HepG2 (cell line): ENCODE data around the gene STOM. TPM values are rescaled to one million over a fixed set of nuclear protein-coding genes. Genes with fewer than 3 reads are reported as not detected.

ENCODE experiments used
- AHDC1 ChIP-seq: sonication (generic); formaldehyde crosslinking; IDR thresholded peaks from 2 replicates; pipeline ENCODE4 v1.5.1; 2020; ENCODE audit warnings: mild to moderate bottlenecking, missing genetic modification reagents, borderline replicate concordance
- HDAC1 ChIP-seq: sonication (generic); formaldehyde crosslinking; IDR thresholded peaks from 2 replicates; pipeline ENCODE4 v1.5.1; 2020; ENCODE audit warnings: mild to moderate bottlenecking, missing genetic modification reagents
- HMGXB3 ChIP-seq: sonication (generic); formaldehyde crosslinking; IDR thresholded peaks from 2 replicates; pipeline ENCODE4 v1.4.0; 2020; ENCODE audit warnings: missing genetic modification reagents, borderline replicate concordance
- MATR3 ChIP-seq: sonication (generic); formaldehyde crosslinking; IDR thresholded peaks from 2 replicates; pipeline ENCODE4 v1.4.0; 2020; ENCODE audit warnings: missing genetic modification reagents
- MED1 ChIP-seq: sonication (generic); formaldehyde crosslinking; IDR thresholded peaks from 2 replicates; pipeline ENCODE4 v1.4.0; 2020; ENCODE audit warnings: missing genetic modification reagents
- SALL1 ChIP-seq: sonication (generic); formaldehyde crosslinking; IDR thresholded peaks from 2 replicates; pipeline ENCODE4 v1.8.0; 2022; ENCODE audit warnings: mild to moderate bottlenecking, missing genetic modification reagents
- YY1 ChIP-seq: IDR thresholded peaks from 2 replicates; pipeline ENCODE4 v1.6.1; 2011; ENCODE audit warnings: low read length, low read depth, moderate library complexity, mild to moderate bottlenecking; ENCODE audit not compliant: insufficient read depth, insufficient replicate concordance
- ZFY ChIP-seq: sonication (generic); formaldehyde crosslinking; IDR thresholded peaks from 2 replicates; pipeline ENCODE4 v1.4.0; 2020; ENCODE audit warnings: missing genetic modification reagents
- ZNF121 ChIP-seq: sonication (generic); formaldehyde crosslinking; IDR thresholded peaks from 2 replicates; pipeline ENCODE4 v1.5.0; 2020; ENCODE audit warnings: mild to moderate bottlenecking, missing genetic modification reagents
- ZNF577 ChIP-seq: sonication (generic); formaldehyde crosslinking; IDR thresholded peaks from 2 replicates; pipeline ENCODE4 v1.4.0; 2020; ENCODE audit warnings: mild to moderate bottlenecking, low read depth, missing genetic modification reagents, borderline replicate concordance
- ZNF674 ChIP-seq: sonication (generic); formaldehyde crosslinking; IDR thresholded peaks from 2 replicates; pipeline ENCODE4 v1.5.0; 2020; ENCODE audit warnings: low read depth, mild to moderate bottlenecking, missing genetic modification reagents
- ZNF792 ChIP-seq: IDR thresholded peaks from 2 replicates; pipeline ENCODE4 v1.6.1; 2016
- polyA plus RNA-seq, 8 experiments: library from polyadenylated mRNA; depleted of rRNA in 3 of 8; stranded (reverse) in 7 of 8; unstranded in 1 of 8; fragments of >200 nt; fragmentation: Illumina TruSeq in 4 of 8; extraction: Trizol in 4 of 8; gene quantifications; 2 replicates each; pipeline versions ENCODE4 v1.2.1 to v1.2.3, GENCODE V29; 2011 to 2016; ENCODE audit warnings: low read depth in 4 of 8, missing spikeins in 1 of 8, mixed read lengths in 1 of 8; ENCODE audit not compliant: insufficient read depth in 1 of 8
- total RNA-seq, 5 experiments: library from RNA; depleted of rRNA; stranded (reverse); fragments of >200 nt; fragmentation: Illumina TruSeq; extraction: Trizol; gene quantifications; 2 replicates each; pipeline ENCODE4 v1.2.3, GENCODE V29; 2016; ENCODE audit warnings: low read depth in 1 of 5
- TF ChIP-seq, protein P1 (sequence below): sonication (generic); formaldehyde crosslinking; IDR thresholded peaks from 2 replicates; pipeline ENCODE4 v1.5.0; 2020; ENCODE audit warnings: missing genetic modification reagents
- TF ChIP-seq, protein P2 (sequence below): sonication (generic); formaldehyde crosslinking; IDR thresholded peaks from 2 replicates; pipeline ENCODE4 v1.4.0; 2020; ENCODE audit warnings: mild to moderate bottlenecking, missing genetic modification reagents
- TF ChIP-seq, protein P3 (sequence below): sonication (generic); formaldehyde crosslinking; IDR thresholded peaks from 2 replicates; pipeline ENCODE4 v1.4.0; 2020; ENCODE audit warnings: mild to moderate bottlenecking, missing genetic modification reagents

The STOM gene
- total and polyA plus RNA-seq, 2 of the 13 experiments (the other 11 are each of a cell fraction or from before 2014, with no cell fraction given) = 43.6 to 165 TPM

DNA sequence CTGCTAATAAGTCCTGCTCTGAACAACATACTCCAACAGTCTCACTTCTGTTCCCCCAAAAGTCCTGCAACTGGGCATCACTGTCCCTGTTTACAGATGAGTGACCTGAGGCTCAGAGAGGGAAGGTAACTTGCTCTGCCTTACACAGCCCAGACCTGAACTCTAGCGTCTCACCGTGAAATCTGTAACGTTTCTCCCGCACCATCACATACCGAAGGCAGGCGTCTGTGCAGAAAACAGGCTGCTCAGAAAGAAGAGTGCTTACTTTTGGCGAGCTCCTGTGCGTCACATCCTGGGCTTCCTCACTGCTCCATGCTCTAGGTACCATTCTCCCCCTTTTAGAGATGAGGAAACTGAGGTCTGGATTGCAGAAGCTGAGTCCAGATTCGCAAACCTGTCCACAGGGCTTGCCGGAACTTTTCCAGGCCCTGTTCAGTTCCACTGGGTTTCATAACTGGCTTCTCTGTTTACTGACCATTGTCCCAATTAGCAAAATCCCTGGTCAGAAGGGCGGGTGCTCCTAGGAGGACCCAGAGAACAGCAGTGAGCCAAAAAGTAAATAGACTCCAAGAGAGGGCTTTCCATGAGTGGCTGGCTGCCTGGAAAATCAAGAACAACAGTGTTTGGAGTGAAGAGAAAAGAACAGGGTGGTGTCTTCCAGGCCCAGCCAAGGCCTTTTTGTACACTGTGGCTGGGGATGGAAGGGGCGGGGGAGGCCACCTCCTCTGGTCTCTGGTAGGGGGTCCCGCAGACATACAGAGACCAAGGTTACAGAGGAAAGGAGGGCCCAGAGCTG, 75.0 kb downstream of the STOM start (continued):
- peak; percentile 62; the same call in 1 of the 2 replicates for TF ChIP-seq AHDC1
- peak; percentile 44 for TF ChIP-seq ZFY
- no peak for TF ChIP-seq ZNF674 (CRISPR knock-in tag)
- TF ChIP-seq HDAC1 (CRISPR knock-in tag) = no peak
- TF ChIP-seq ZNF792 (CRISPR knock-in tag) = no peak
- TF ChIP-seq HMGXB3 (CRISPR knock-in tag) = peak; percentile 62; the same call in 1 of the 2 replicates
- TF ChIP-seq, protein P1, sequence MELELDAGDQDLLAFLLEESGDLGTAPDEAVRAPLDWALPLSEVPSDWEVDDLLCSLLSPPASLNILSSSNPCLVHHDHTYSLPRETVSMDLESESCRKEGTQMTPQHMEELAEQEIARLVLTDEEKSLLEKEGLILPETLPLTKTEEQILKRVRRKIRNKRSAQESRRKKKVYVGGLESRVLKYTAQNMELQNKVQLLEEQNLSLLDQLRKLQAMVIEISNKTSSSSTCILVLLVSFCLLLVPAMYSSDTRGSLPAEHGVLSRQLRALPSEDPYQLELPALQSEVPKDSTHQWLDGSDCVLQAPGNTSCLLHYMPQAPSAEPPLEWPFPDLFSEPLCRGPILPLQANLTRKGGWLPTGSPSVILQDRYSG (CRISPR knock-in tag) = no peak
- TF ChIP-seq, protein P2, sequence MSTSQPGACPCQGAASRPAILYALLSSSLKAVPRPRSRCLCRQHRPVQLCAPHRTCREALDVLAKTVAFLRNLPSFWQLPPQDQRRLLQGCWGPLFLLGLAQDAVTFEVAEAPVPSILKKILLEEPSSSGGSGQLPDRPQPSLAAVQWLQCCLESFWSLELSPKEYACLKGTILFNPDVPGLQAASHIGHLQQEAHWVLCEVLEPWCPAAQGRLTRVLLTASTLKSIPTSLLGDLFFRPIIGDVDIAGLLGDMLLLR (CRISPR knock-in tag) = no peak
- peak; percentile 94 for TF ChIP-seq ZNF121
- no peak for TF ChIP-seq YY1
- peak; percentile 82 for TF ChIP-seq MED1
- no peak for TF ChIP-seq MATR3 (CRISPR knock-in tag)
- TF ChIP-seq ZNF577 (CRISPR knock-in tag) = no peak
- TF ChIP-seq, protein P3, sequence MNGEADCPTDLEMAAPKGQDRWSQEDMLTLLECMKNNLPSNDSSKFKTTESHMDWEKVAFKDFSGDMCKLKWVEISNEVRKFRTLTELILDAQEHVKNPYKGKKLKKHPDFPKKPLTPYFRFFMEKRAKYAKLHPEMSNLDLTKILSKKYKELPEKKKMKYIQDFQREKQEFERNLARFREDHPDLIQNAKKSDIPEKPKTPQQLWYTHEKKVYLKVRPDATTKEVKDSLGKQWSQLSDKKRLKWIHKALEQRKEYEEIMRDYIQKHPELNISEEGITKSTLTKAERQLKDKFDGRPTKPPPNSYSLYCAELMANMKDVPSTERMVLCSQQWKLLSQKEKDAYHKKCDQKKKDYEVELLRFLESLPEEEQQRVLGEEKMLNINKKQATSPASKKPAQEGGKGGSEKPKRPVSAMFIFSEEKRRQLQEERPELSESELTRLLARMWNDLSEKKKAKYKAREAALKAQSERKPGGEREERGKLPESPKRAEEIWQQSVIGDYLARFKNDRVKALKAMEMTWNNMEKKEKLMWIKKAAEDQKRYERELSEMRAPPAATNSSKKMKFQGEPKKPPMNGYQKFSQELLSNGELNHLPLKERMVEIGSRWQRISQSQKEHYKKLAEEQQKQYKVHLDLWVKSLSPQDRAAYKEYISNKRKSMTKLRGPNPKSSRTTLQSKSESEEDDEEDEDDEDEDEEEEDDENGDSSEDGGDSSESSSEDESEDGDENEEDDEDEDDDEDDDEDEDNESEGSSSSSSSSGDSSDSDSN = no peak
- TF ChIP-seq SALL1 (CRISPR knock-in tag) = peak; percentile 83
